GM21515 (cell line): ENCODE results near the gene MGAT5B.

ENCODE experiments used
- ATAC-seq: cut with Tn5 transposase; IDR thresholded peaks from one replicate; pipeline ENCODE4 v1.9.1; 2021; ENCODE audit not compliant: unreplicated experiment

The MGAT5B gene

GRCh38 chr17:76878568-76878967, 10.4 kb downstream of the MGAT5B start:
- no peak for ATAC-seq

- ATAC-seq: no peak
Observed at GRCh38 chr17:76879254-76879653, 11.1 kb downstream of the MGAT5B start.

- ATAC-seq: no peak
Observed at GRCh38 chr17:76879691-76880090, 11.5 kb downstream of the MGAT5B start.

- ATAC-seq: no peak
Observed at GRCh38 chr17:76880268-76880667, 12.1 kb downstream of the MGAT5B start.

GRCh38 chr17:76880971-76881370, 12.8 kb downstream of the MGAT5B start:
- ATAC-seq: no peak

GRCh38 chr17:76881408-76881807, 13.2 kb downstream of the MGAT5B start:
- ATAC-seq: no peak

GRCh38 chr17:76881966-76882365, 13.8 kb downstream of the MGAT5B start:
- ATAC-seq: no peak

- no peak for ATAC-seq
Observed at GRCh38 chr17:76883744-76884525, 15.7 kb downstream of the MGAT5B start.

GRCh38 chr17:76884995-76885893, 17.0 kb downstream of the MGAT5B start:
- ATAC-seq: no peak

GRCh38 chr17:76885894-76886290, 17.7 kb downstream of the MGAT5B start:
- no peak for ATAC-seq

GRCh38 chr17:76886395-76886794, 18.2 kb downstream of the MGAT5B start:
- no peak for ATAC-seq

GRCh38 chr17:76887802-76888201, 19.6 kb downstream of the MGAT5B start:
- no peak for ATAC-seq

GRCh38 chr17:76888661-76889060, 20.5 kb downstream of the MGAT5B start:
- no peak for ATAC-seq

GRCh38 chr17:76889323-76889722, 21.1 kb downstream of the MGAT5B start:
- ATAC-seq: no peak

- ATAC-seq: no peak
Observed at GRCh38 chr17:76892329-76892728, 24.1 kb downstream of the MGAT5B start.

GRCh38 chr17:76893623-76894334, 25.6 kb downstream of the MGAT5B start:
- ATAC-seq: no peak

GRCh38 chr17:76894842-76895241, 26.6 kb downstream of the MGAT5B start:
- no peak for ATAC-seq

GRCh38 chr17:76897023-76897422, 28.8 kb downstream of the MGAT5B start:
- no peak for ATAC-seq

- no peak for ATAC-seq
Observed at GRCh38 chr17:76899414-76899813, 31.2 kb downstream of the MGAT5B start.

- no peak for ATAC-seq
Observed at GRCh38 chr17:76900723-76901122, 32.5 kb downstream of the MGAT5B start.

- ATAC-seq: no peak
Observed at GRCh38 chr17:76901542-76902197, 33.5 kb downstream of the MGAT5B start.
